PFSK-1 (cell line): ENCODE results near the gene KLHL26.

Source experiments
- POLR2AphosphoS5 ChIP-seq: IDR thresholded peaks from 2 replicates; pipeline ENCODE4 v1.6.1; 2012; ENCODE audit warnings: low read depth, mild to moderate bottlenecking, control low read depth, low read length, moderate library complexity
- TF ChIP-seq, protein P1 (sequence below), 2 experiments: IDR thresholded peaks; 2 replicates each; pipeline versions ENCODE4 v1.6.1 to v1.8.0; 2011 to 2012; ENCODE audit warnings: low read depth in 2 of 2, low read length in 2 of 2, control low read depth in 1 of 2, inconsistent platforms in 1 of 2, mild to moderate bottlenecking in 1 of 2, moderate library complexity in 1 of 2; ENCODE audit not compliant: insufficient read depth in 1 of 2

DNA sequence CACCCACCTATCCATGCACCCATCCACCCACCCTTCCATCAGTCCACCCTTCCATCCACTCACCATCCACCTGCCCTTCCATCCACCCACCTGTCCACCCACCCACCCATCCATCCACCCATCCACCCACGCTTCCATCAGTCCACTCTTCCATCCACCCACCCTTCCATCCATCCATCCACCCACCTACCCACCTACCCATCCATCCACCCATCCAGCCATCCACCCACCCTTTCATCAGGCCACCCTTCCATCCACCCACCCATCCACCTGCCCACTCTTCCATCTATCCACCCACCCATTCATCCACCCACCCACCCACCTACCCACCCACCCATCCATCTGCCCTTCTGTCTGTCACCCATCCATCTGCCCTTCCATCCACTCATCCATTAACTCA, 17.0 kb downstream of the KLHL26 start:
- no peak for TF ChIP-seq POLR2AphosphoS5
- TF ChIP-seq, protein P1, sequence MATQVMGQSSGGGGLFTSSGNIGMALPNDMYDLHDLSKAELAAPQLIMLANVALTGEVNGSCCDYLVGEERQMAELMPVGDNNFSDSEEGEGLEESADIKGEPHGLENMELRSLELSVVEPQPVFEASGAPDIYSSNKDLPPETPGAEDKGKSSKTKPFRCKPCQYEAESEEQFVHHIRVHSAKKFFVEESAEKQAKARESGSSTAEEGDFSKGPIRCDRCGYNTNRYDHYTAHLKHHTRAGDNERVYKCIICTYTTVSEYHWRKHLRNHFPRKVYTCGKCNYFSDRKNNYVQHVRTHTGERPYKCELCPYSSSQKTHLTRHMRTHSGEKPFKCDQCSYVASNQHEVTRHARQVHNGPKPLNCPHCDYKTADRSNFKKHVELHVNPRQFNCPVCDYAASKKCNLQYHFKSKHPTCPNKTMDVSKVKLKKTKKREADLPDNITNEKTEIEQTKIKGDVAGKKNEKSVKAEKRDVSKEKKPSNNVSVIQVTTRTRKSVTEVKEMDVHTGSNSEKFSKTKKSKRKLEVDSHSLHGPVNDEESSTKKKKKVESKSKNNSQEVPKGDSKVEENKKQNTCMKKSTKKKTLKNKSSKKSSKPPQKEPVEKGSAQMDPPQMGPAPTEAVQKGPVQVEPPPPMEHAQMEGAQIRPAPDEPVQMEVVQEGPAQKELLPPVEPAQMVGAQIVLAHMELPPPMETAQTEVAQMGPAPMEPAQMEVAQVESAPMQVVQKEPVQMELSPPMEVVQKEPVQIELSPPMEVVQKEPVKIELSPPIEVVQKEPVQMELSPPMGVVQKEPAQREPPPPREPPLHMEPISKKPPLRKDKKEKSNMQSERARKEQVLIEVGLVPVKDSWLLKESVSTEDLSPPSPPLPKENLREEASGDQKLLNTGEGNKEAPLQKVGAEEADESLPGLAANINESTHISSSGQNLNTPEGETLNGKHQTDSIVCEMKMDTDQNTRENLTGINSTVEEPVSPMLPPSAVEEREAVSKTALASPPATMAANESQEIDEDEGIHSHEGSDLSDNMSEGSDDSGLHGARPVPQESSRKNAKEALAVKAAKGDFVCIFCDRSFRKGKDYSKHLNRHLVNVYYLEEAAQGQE (IDR thresholded peaks at IDR 0.05; ENCODE audit: insufficient read depth in 1 of 2, low read depth in 2 of 2, low read length in 2 of 2), result no peak
